Left renal pelvis (tissue), 4 donors: ENCODE data around the gene TTC3. TPM values are rescaled to one million over a fixed set of nuclear protein-coding genes. Genes with fewer than 3 reads are reported as not detected.
A peak's percentile ranks its signal among the peaks of the same experiment; 100 is the strongest.
"Not testable (repeated sequence)": the region's sequence is repeated elsewhere in the genome, so short reads cannot be mapped to it uniquely, and the experiment has no call there.

Experiments used
- DNase-seq, 4 donors: peaks; one replicate each; pipeline ENCODE4 v3.0.0-alpha.2; 2013; ENCODE audit warnings: low read depth in 4 of 4, low spot score in 3 of 4
- polyA plus RNA-seq, 4 donors: library from polyadenylated mRNA; unstranded; fragments of 120-200 nt; gene quantifications; one replicate each; pipeline ENCODE4 v1.2.1, GENCODE V29; 2013; ENCODE audit not compliant: insufficient read length in 4 of 4

The TTC3 gene
- polyA plus RNA-seq, 4 donors = 145 to 212 (median 189) TPM

- no peak for DNase-seq
Measured at GRCh38 chr21:37219761-37220432, 146.8 kb downstream of the TTC3 start.

- DNase-seq = peak in 2 of 4 donors; percentile 17 to 39
Measured at GRCh38 chr21:37220433-37220980, 147.5 kb downstream of the TTC3 start.

GRCh38 chr21:37220981-37221664 lies 148.1 kb downstream of the TTC3 start:
- DNase-seq = peak; percentile 70 to 79 (median 73)

DNA sequence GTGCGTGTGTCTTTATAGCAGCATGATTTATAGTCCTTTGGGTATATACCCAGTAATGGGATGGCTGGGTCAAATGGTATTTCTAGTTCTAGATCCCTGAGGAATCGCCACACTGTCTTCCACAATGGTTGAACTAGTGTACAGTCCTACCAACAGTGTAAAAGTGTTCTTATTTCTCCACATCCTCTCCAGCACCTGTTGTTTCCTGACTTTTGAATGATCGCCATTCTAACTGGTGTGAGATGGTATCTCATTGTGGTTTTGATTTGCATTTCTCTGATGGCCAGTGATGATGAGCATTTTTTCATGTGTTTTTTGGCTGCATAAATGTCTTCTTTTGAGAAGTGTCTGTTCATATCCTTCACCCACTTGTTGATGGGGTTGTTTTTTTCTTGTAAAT lies 149.2 kb downstream of the TTC3 start:
- not testable (repeated sequence) for DNase-seq

- no peak for DNase-seq
Measured at GRCh38 chr21:37223804-37224345, 150.8 kb downstream of the TTC3 start.

- DNase-seq = no peak
Measured at GRCh38 chr21:37224861-37225839, 152.1 kb downstream of the TTC3 start.

DNA sequence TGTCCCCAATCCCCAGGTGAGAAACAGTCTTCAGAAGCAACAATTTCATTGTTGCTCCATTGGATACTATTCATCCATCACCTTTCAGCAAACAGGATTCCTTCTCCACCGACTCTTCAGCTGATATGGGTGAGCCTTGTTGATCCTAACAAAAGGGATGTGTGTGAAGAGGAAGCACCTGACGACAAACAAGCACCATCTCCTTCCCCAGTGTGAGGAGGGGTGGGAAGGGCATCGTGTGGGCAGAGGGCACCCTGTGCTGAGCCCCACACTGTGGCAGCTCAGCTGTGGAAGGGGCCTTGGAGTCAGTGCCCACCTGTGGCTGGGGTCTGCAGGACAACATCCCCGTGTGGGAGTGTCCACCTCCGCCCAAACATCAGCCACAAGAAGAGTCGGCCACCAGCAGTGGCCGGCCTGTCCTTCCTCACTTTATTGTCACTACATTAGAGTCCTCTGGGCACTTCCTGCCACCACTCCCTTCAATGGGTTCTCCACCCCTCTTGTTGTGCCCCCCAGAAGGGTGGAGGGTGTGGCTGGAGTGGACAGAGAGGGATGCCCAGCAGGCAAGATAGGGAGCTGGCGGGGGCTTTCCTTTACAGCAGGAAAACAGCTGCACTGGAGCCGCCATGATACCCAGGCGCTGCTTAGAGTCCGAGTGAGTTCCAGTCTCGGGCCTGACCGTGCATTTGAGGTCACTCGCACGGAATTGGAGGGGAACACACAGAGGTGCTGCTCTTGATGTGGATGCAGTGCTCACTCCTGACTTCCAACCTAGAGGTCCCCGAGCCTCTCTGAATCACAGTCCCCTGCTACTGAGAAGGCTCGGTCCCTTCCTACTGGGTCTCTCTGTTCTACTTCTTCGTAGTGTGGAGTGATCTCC lies 153.2 kb downstream of the TTC3 start:
- no peak for DNase-seq

DNA sequence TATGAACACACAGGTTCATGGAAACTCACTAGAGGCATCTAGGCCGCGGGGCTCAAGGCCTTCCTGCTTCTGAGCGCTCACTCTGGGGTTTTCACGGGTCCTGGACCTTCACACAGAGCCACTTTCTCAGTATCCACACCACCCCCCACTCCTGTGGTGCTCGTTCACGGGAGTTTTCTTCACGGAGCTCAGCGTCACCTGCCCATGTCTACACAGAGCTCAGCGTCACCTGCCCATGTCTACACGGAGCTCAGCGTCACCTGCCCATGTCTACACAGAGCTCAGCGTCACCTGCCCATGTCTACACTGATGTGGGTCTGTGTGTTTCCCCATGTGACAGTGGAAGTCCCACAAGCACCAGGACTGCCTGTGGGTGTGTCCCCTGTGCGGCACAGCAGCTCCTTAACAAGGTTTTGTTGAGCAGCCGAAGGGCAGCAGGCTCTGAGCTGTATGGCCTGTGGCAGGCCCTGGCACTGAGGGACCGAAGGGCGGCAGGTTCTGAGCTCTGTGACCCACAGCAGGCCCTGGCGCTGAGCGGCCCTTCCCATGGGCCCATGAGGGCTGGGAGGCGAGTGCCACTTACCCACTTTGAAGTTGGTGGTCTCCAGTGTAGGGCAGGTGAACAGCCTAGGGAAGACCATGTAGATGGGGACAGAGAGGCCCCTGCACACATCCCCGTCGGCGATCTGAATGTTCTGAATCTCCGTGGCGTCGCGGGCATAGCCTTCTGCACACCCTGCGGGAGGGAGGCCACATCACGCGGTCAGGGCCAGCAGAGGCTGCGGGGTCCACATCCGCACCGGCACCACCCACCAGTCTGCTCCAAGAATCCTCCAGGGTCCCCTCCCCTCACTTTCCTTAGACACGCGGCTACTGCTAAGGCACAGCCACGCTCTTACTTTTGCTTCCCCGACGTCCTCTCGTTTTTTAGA lies 154.3 kb downstream of the TTC3 start:
- DNase-seq = no peak

- DNase-seq = no peak
Measured at GRCh38 chr21:37228003-37228400, 154.9 kb downstream of the TTC3 start.

GRCh38 chr21:37230632-37231248 lies 157.7 kb downstream of the TTC3 start:
- DNase-seq = no peak

GRCh38 chr21:37231249-37231645 lies 158.2 kb downstream of the TTC3 start:
- no peak for DNase-seq

GRCh38 chr21:37231671-37232070 lies 158.6 kb downstream of the TTC3 start:
- DNase-seq = no peak

GRCh38 chr21:37232274-37233018 lies 159.4 kb downstream of the TTC3 start:
- no peak for DNase-seq

DNA sequence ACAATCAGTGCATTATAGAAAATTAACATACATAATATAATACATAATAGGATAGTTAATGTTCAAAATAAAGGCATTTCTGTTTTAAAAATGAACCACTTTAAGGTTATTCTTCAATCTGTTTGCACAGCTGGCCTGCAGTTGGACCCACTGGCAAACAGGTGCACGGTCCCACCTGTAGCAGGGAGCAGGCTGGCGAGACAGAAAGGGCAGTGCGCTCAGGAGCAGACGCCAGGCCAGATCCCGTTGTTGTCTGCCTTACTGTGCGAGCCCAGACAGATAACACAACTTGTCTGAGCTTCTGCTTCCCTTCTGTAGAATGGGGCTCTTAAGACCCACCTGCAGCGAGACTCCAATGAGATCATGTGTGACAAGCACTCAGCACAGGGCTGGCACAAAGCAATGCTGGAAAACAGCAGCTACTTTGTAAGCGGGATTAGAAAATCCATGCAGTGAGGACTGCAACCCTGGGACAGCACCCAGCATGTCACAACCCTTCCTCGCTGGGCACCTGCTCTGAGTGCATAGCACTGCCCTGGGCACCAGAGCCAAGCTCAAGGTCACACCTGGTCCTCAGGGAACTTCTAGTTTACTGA lies 160.6 kb downstream of the TTC3 start:
- no peak for DNase-seq

GRCh38 chr21:37237346-37237745 lies 164.3 kb downstream of the TTC3 start:
- DNase-seq = no peak

GRCh38 chr21:37237764-37238163 lies 164.7 kb downstream of the TTC3 start:
- DNase-seq = no peak

GRCh38 chr21:37240978-37241377 lies 167.9 kb downstream of the TTC3 start:
- DNase-seq = no peak
